HG03097 (cell line): ENCODE results near the gene CPLX1.

Experiments used
- ATAC-seq: cut with Tn5 transposase; IDR thresholded peaks from one replicate; pipeline ENCODE4 v1.9.1; 2021; ENCODE audit not compliant: unreplicated experiment, low FRiP score

Gene CPLX1

DNA sequence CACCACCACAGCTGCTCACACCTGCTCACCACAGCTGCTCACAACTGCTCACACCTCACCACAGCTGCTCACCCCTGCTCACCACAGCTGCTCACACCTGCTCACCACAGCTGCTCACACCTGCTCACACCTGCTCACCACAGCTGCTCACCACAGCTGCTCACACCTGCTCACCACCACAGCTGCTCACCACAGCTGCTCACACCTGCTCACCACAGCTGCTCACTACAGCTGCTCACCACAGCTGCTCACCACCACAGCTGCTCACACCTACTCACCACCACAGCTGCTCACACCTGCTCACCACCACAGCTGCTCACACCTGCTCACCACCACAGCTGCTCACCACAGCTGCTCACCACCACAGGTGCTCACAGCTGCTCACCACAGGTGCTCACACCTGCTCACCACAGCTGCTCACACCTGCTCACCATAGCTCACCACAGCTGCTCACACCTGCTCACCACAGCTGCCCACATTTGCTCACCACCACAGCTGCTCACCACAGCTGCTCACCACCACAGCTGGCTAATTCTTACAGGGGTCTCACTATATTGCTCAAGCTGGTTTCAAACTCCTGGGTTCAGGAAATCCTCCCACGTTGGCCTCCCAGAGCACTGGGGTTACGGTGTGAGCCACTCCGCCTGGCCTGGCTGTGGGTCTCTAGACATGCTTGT, 30.4 kb upstream of the CPLX1 start:
- ATAC-seq = no peak

GRCh38 chr4:855880-856224, 29.9 kb upstream of the CPLX1 start:
- ATAC-seq = no peak

DNA sequence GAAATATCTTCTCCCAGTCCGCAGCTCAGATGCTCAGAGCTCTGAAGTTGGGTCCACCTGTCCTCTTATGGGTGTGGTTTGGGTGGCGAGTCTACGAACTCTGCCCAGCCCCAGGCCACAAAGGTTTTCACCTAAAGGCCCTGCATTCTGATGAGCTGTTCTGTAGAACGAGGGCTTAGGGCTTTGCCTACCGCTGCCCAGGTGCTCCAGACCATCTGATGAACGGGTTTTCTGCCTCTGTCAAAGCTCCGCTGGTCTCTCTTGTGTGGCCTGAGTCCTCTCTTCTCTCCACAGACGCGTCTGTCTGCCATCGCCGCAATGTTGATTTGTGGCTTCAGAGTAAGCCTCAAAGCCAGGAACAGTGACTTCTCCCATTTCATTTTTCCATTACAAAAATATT, 28.4 kb upstream of the CPLX1 start:
- no peak for ATAC-seq

DNA sequence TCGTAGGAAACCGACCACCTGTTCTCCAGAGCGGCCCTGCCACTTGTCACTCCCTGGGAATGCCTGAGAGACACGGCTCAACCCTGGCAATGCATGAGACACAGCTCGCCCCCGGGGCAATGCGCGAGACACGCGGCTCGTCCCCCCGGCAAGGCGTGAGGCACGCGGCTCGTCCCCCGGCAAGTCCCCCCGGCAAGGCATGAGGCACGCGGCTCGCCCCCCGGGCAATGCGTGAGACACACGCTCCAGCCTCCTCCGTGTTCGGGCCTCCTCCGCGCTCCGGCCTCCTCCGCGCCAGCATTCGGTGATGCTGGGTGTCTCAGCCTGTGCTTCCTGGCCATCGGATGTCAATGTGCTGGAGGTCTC, 27.5 kb upstream of the CPLX1 start:
- no peak for ATAC-seq

DNA sequence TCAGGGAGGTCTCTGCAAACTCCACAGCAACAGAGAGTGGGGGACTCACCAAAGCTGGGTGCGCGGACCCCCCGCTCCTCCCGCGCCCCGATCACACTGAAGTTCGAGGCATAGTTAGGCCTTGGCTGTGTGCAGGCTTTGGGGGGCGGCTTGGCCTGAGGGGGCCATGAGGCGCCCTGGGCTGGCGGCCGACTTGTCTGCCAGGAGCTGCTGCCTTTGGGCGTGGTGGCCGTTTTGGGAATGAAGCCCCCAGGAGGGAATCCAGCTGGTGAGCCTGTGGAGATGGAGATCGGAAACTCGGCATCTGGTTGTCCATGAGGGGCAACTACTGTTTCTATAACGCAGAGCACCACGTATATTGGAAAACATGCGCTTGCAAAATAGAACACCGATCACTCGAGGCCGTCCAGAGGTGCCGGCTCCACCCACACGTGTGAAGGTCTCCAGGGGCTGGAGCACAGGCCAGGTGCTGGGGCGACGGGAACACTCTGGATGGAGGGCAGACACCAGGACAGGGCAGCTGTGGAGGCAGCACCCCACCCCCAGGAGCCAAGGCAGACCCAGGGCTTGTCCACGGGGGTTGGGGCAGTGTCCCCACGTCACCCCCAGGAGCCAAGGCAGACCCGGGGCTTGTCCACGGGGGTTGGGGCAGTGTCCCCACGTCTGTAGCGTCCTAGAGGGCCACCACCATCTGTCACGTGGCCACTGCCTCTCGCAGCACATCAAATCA, 25.9 kb upstream of the CPLX1 start:
- ATAC-seq = no peak

DNA sequence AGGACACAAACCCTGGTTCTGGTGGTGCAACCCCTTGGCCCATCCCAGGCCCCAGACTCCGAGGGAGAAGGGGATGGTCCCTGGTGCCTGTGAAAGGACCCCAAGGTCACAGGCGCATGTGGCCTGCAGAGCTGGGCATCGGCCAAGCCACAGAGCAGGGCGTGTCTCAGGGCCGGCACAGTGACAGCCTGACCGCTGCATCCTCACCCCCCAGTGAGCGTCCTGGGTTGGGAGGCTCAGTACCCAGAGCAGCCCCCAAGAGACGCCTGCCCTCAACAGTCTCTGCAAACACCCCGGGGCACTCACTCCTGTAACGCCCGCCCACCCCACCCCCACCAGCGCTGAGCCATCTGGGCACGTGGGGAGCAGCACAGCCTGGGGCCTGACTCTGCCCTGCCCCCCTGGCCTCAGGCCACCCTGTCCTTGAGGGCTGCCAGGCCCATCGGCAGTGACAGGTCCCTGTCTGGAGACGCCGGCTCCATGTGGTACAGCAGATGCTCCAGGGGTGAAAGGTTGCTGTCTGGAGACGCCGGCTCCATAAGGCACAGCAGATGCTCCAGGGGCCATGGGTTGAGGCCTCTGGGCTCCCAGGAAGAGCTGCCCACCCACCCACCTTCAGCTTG, 24.5 kb upstream of the CPLX1 start:
- no peak for ATAC-seq

GRCh38 chr4:849478-850175, 23.7 kb upstream of the CPLX1 start:
- no peak for ATAC-seq

DNA sequence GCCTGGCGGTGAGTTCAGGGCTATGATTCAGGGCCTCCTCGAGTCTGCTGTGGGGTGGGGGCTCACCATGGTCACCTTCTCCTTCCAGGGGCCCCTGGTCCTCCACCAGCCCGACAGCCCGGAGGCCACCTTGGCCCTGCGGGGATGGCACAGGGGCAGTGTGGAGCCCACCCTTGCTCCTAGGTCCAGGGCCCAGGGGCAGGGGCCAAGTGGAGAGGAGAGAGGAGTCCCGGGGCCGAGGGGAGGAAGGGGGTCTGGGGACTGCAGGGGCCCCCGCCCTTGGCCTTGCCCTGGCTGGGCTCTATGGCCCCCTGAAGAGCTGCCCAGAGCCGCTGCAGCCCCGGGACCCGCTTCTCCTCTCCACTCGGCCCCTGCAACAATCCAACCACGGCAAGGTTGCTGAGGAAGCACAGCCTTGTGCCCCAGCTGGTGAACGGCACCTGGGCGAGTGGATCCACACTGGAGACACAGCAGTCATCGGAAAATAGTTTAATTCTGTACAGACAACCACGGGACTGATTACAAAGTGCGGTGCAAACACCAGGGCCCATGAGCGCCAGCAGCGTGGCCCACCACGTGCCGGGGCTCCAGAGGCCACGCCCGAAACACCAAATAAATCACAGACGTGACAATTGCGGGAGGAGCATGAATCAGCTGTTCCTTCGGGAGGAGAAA, 23.0 kb upstream of the CPLX1 start:
- ATAC-seq = no peak

- ATAC-seq = no peak
These were observed 22.4 kb upstream of the CPLX1 start for GRCh38 chr4:848307-848691.

- ATAC-seq = no peak
These were observed 19.9 kb upstream of the CPLX1 start for GRCh38 chr4:845836-846251.

GRCh38 chr4:845233-845835, 19.4 kb upstream of the CPLX1 start:
- no peak for ATAC-seq

DNA sequence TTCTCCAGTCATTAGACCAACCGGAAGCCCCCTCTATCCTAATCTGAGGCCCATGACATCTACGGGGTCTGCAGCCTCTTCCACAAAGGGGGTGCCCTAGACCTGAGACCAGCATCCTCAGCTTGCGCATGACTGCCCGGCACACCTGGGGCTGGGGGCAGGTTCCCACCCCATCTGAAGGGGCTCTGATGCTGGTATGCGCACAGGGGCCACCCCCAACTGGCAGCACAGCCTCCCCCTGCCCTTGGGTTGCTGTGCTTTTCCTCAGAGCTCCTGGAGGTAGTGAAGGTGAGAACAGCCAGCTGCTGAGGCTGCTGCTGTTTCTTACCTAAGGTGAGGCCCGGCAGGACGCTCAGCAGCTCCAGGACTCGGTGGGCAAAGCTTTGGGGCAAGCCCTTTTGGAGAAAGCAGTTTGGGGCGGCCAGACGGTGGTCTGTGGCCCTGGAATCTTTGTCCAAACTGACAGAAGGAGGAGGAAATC, 18.9 kb upstream of the CPLX1 start:
- no peak for ATAC-seq

DNA sequence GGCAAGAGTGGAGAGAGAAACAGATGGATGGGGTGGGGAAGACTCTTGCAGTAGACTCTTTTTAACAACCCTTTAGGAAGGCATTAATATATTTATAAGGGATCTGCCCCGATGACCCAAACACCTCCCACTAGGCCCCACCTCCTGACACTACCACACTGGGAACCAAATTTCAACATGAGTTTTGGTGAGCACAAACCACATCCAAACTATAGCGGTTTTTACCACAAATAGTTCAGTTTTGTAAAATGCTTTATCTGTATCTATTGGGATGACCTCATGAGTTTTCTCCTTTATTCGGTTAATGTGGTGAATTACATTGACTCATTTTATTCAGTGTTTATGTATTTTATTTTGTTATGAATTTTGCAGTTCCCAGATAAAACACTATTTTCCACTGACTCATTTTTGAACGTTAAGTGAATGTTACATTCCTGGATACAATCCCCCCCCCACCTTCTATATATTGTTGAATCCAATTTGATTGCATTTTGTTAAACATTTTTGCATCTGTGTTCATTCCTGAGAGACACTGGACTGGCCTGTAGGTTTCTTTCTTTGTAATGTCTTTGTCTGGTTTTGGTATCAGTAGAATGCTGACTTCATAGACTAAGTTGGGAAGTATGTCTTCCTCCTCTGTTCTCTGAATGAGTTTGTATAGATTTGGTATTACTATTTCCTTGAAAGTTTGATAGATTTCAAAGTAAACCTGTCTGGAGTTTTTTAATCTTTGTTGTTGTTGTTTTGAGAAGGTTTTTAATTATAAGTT, 13.9 kb upstream of the CPLX1 start:
- no peak for ATAC-seq

GRCh38 chr4:837772-838171, 11.8 kb upstream of the CPLX1 start:
- no peak for ATAC-seq

GRCh38 chr4:836750-837301, 10.9 kb upstream of the CPLX1 start:
- no peak for ATAC-seq

GRCh38 chr4:836003-836511, 10.1 kb upstream of the CPLX1 start:
- no peak for ATAC-seq

- ATAC-seq = no peak
These were observed 9.4 kb upstream of the CPLX1 start for GRCh38 chr4:835148-836002.
